ENCODE data around the gene ADSL.

- TF ChIP-seq EZH2 (IDR thresholded peaks at IDR 0.05; ENCODE audit: insufficient read depth, low read length), result no peak
- TF ChIP-seq CTCF (IDR thresholded peaks at IDR 0.05; ENCODE audit: insufficient read depth, low read depth, low read length), result no peak
Observed at GRCh38 chr22:40300316-40300715, 46.0 kb upstream of the ADSL start.

All from astrocyte (in vitro differentiated cells and primary cell).